HepG2 (cell line): ENCODE data around the gene APBB1IP. TPM values are rescaled to one million over a fixed set of nuclear protein-coding genes. Genes with fewer than 3 reads are reported as not detected.

Experiments
- ATAC-seq: fragments of 200-7000 bp; cut with Tn5 transposase; 3 replicates; pipeline ENCODE4 v1.9.1; 2020; ENCODE audit warnings: mild to moderate bottlenecking, moderate library complexity
- BruUV-seq: library from RNA; stranded (reverse); fragments of 400-500 nt; replicated peaks from 2 replicates; lab custom pipeline; 2021; lab: Mats Ljungman, UMichigan
- CTCF ChIA-PET: fragments of 300-600 bp; formaldehyde crosslinking; extraction: SDS; loops from one replicate; lab custom pipeline; 2021; ENCODE audit warnings: low total read pairs, inconsistent platforms, low intra/inter-chr PET ratio; lab: Yijun Ruan, JAX
- POLR2A ChIA-PET: fragments of 350-600 bp; sonication (Branson Sonifier 250); formaldehyde crosslinking; loops from one replicate; lab custom pipeline; 2020; ENCODE audit warnings: antibody characterized with exemption, inconsistent platforms; lab: Yijun Ruan, JAX
- DNase-seq: peaks from one replicate; pipeline ENCODE4 v3.0.0-alpha.2; 2015; ENCODE audit warnings: low spot score
- FAIRE-seq: peaks from 3 replicates; lab custom pipeline; 2011; peaks lifted over from hg19 to GRCh38; lab: Jason Lieb, UNC
- H2AFZ ChIP-seq: one replicate; pipeline ENCODE4 v1.6.1; 2011; ENCODE audit warnings: low read length, inconsistent platforms
- H3K27ac ChIP-seq: fragments of 300-600 bp; 3 replicates; pipeline ENCODE4 v1.8.0; 2011; ENCODE audit warnings: mixed run types, mild to moderate bottlenecking, mixed read lengths, low read length, inconsistent platforms; ENCODE audit not compliant: insufficient read depth; ENCODE audit errors: extremely low read length
- H3K27me3 ChIP-seq, 2 experiments: fragments of 200-600 bp in 1 of 2; 2 replicates in 1 of 2; 3 replicates in 1 of 2; pipeline versions ENCODE4 v1.6.0 to v1.8.0; 2011; ENCODE audit warnings: low read length in 2 of 2, mild to moderate bottlenecking in 2 of 2, moderate library complexity in 2 of 2, inconsistent platforms in 1 of 2; ENCODE audit not compliant: insufficient read depth in 2 of 2, control insufficient read depth in 1 of 2
- H3K36me3 ChIP-seq, 2 experiments: fragments of 200-600 bp in 1 of 2; replicated peaks in 1 of 2; 2 replicates in 1 of 2; 3 replicates in 1 of 2; pipeline versions ENCODE4 v1.5.1 to v1.8.0; 2011; ENCODE audit warnings: low read length in 2 of 2, inconsistent platforms in 1 of 2; ENCODE audit not compliant: insufficient read depth in 2 of 2, control insufficient read depth in 1 of 2
- H3K4me1 ChIP-seq: 2 replicates; pipeline ENCODE4 v1.5.1; 2012; ENCODE audit warnings: low read length, inconsistent platforms; ENCODE audit not compliant: insufficient read depth
- H3K4me2 ChIP-seq: 2 replicates; pipeline ENCODE4 v1.6.0; 2011; ENCODE audit warnings: low read depth, low read length, inconsistent platforms
- H3K4me3 ChIP-seq, 3 experiments: fragments of 200-600 bp in 1 of 3; sonication (generic), shearing (Covaris generic) in 1 of 3; replicated peaks in 1 of 3; 2 replicates each; pipeline ENCODE4 v1.5.1; 2011 to 2016; ENCODE audit warnings: low read length in 3 of 3, inconsistent platforms in 2 of 3, low read depth in 2 of 3, mild to moderate bottlenecking in 2 of 3, control low read depth in 1 of 3, mixed read lengths in 1 of 3; ENCODE audit not compliant: insufficient read depth in 1 of 3
- H3K79me2 ChIP-seq: one replicate; pipeline ENCODE4 v1.6.1; 2011; ENCODE audit warnings: low read length, inconsistent platforms; ENCODE audit not compliant: insufficient read depth
- H3K9ac ChIP-seq: 2 replicates; pipeline ENCODE4 v1.6.0; 2011; ENCODE audit warnings: mild to moderate bottlenecking, low read depth, low read length, inconsistent platforms; ENCODE audit not compliant: insufficient read depth
- H3K9me3 ChIP-seq: 2 replicates; pipeline ENCODE4 v1.5.1; 2012; ENCODE audit warnings: mild to moderate bottlenecking, low read length
- H4K20me1 ChIP-seq: 2 replicates; pipeline ENCODE4 v1.6.0; 2011; ENCODE audit warnings: inconsistent platforms, mild to moderate bottlenecking, low read length, moderate library complexity; ENCODE audit not compliant: insufficient read depth
- FOXK2 ChIP-seq: fragments of 450-650 bp; IDR thresholded peaks from 2 replicates; pipeline ENCODE4 v1.6.1; 2016
- GPN1 ChIP-seq: sonication (generic); formaldehyde crosslinking; IDR thresholded peaks from 2 replicates; pipeline ENCODE4 v1.5.1; 2020; ENCODE audit warnings: missing genetic modification reagents, borderline replicate concordance
- GZF1 ChIP-seq: sonication (generic); formaldehyde crosslinking; IDR thresholded peaks from 2 replicates; pipeline ENCODE4 v1.5.1; 2020; ENCODE audit warnings: mild to moderate bottlenecking, missing genetic modification reagents
- MYNN ChIP-seq: sonication (generic); formaldehyde crosslinking; IDR thresholded peaks from 2 replicates; pipeline ENCODE4 v1.4.0; 2020; ENCODE audit warnings: mild to moderate bottlenecking, low read depth, missing genetic modification reagents
- NFE2L2 ChIP-seq: fragments of 150-350 bp; IDR thresholded peaks from 2 replicates; pipeline ENCODE4 v1.6.1; 2014; ENCODE audit warnings: low read length
- SP4 ChIP-seq: sonication (generic); formaldehyde crosslinking; IDR thresholded peaks from 2 replicates; pipeline ENCODE4 v1.8.1; 2023; ENCODE audit warnings: mild to moderate bottlenecking, missing genetic modification reagents
- ZNF263 ChIP-seq: sonication (generic); formaldehyde crosslinking; IDR thresholded peaks from 2 replicates; pipeline ENCODE4 v1.4.0; 2020; ENCODE audit warnings: missing genetic modification reagents
- ZNF33A ChIP-seq: sonication (generic); formaldehyde crosslinking; IDR thresholded peaks from 2 replicates; pipeline ENCODE4 v1.5.1; 2020; ENCODE audit warnings: missing genetic modification reagents, mild to moderate bottlenecking, moderate library complexity, borderline replicate concordance
- ZNF556 ChIP-seq: sonication (generic); formaldehyde crosslinking; IDR thresholded peaks from 2 replicates; pipeline ENCODE4 v1.4.0; 2020; ENCODE audit warnings: mild to moderate bottlenecking, missing genetic modification reagents, borderline replicate concordance
- ZNF589 ChIP-seq: sonication (generic); formaldehyde crosslinking; conservative IDR thresholded peaks from 2 replicates; pipeline ENCODE4 v1.8.0; 2022; ENCODE audit warnings: mild to moderate bottlenecking, moderate library complexity, missing genetic modification reagents
- ZSCAN21 ChIP-seq: sonication (generic); formaldehyde crosslinking; IDR thresholded peaks from 2 replicates; pipeline ENCODE4 v1.8.0; 2022; ENCODE audit warnings: mild to moderate bottlenecking, missing genetic modification reagents, moderate library complexity, borderline replicate concordance
- WGBS: methylation state at CpG from one replicate; pipeline ENCODE4 v1.1.6; 2017; ENCODE audit warnings: low lambda C conversion rate; 5-methylcytosine and 5-hydroxymethylcytosine counted together
- in situ Hi-C: cut with HindIII; loops from 2 replicates; pipeline ENCODE4 v1.10.0; 2017; ENCODE audit warnings: low pct_unique_long_range_greater_than_20kb; ENCODE audit not compliant: extremely low pct_ligation_motif_present
- intact Hi-C: fragments of 100-400 bp; cut with micrococcal nuclease; formaldehyde crosslinking; loops from one replicate; pipeline ENCODE4 v1.10.0; 2022; ENCODE audit not compliant: unreplicated experiment
- polyA plus RNA-seq, 8 experiments: library from polyadenylated mRNA; depleted of rRNA in 3 of 8; stranded (reverse) in 7 of 8; unstranded in 1 of 8; fragments of >200 nt; fragmentation: Illumina TruSeq in 4 of 8; extraction: Trizol in 4 of 8; gene quantifications; 2 replicates each; pipeline versions ENCODE4 v1.2.1 to v1.2.3, GENCODE V29; 2011 to 2016; ENCODE audit warnings: low read depth in 4 of 8, missing spikeins in 1 of 8, mixed read lengths in 1 of 8; ENCODE audit not compliant: insufficient read depth in 1 of 8
- total RNA-seq, 5 experiments: library from RNA; depleted of rRNA; stranded (reverse); fragments of >200 nt; fragmentation: Illumina TruSeq; extraction: Trizol; gene quantifications; 2 replicates each; pipeline ENCODE4 v1.2.3, GENCODE V29; 2016; ENCODE audit warnings: low read depth in 1 of 5
- TF ChIP-seq, protein P1 (sequence below): sonication (generic); formaldehyde crosslinking; IDR thresholded peaks from 2 replicates; pipeline ENCODE4 v1.5.0; 2020; ENCODE audit warnings: missing genetic modification reagents, mild to moderate bottlenecking, borderline replicate concordance

Gene APBB1IP
- total and polyA plus RNA-seq, 2 of the 13 experiments (the other 11 are each of a cell fraction or from before 2014, with no cell fraction given) = 0.08 TPM; not detected in 1

DNA sequence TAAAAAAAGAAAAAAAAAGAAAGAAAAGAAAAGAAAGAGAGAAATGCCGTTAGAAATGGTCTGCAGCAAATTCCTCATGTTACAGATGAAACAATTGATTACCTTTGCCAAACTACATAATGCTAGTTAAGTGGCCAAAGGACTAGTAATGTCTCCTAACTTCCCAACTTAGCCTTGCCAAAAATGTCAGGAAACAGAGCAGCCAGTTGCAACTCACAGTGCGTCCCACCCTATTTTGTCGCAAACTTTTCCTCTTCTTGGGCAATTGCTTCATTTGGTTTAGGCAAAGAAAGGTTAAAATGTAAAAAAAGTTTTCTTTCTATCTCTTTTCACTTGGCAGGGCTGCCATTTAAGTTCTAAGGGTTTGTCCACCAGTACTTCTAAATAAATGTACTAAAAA is 53.1 kb downstream of the APBB1IP start:
- no peak overlapping the region for H3K4me2 ChIP-seq
- H3K36me3 ChIP-seq = no peaks in the 10 kb centered on the region
- no peak overlapping the region for H3K27ac ChIP-seq
- intact Hi-C loops = no loop called here
- POLR2A ChIA-PET = interaction anchor here (0.5 kb wide), 1 partner anchor 1692 kb away, joined by 4 read pairs; no protein-coding TSS in a partner anchor
- no peaks in the 10 kb centered on the region for H3K9me3 ChIP-seq
- BruUV-seq = no TSS peak
- in situ Hi-C loops = no loop called here
- FAIRE-seq (no peak), ATAC-seq (no peak), DNase-seq (no peak)
- no peak overlapping the region for H2AFZ ChIP-seq
- H3K27me3 ChIP-seq = peaks cover 0 to 3% of the 10 kb centered on the region in 2 experiments; a peak in 1 of 5 replicates
- CTCF ChIA-PET = no interaction called here
- H3K9ac ChIP-seq = no peak overlapping the region
- no peaks in the 10 kb centered on the region for H3K79me2 ChIP-seq
- WGBS = 61% methylated on average over 3 of the region's 3 CpGs
- TF ChIP-seq ZNF589 (CRISPR knock-in tag) = no peak
- TF ChIP-seq, protein P1, sequence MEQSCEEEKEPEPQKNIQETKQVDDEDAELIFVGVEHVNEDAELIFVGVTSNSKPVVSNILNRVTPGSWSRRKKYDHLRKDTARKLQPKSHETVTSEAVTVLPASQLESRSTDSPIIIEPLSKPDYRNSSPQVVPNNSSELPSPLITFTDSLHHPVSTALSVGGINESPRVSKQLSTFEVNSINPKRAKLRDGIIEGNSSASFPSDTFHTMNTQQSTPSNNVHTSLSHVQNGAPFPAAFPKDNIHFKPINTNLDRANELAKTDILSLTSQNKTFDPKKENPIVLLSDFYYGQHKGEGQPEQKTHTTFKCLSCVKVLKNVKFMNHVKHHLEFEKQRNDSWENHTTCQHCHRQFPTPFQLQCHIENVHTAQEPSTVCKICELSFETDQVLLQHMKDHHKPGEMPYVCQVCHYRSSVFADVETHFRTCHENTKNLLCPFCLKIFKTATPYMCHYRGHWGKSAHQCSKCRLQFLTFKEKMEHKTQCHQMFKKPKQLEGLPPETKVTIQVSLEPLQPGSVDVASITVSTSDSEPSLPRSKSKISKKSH = no peak
- no peak for TF ChIP-seq ZNF556
- no peak for TF ChIP-seq GPN1 (CRISPR knock-in tag)
- no peak for TF ChIP-seq ZNF263
- TF ChIP-seq SP4 (CRISPR knock-in tag) = no peak
- no peak for TF ChIP-seq GZF1
- TF ChIP-seq MYNN (CRISPR knock-in tag) = no peak
- no peak for TF ChIP-seq FOXK2
- no peak for TF ChIP-seq ZSCAN21
- no peak for TF ChIP-seq ZNF33A (CRISPR knock-in tag)
- TF ChIP-seq NFE2L2 = no peak
- H4K20me1 ChIP-seq = no peaks in the 10 kb centered on the region
- H3K4me1 ChIP-seq = no peaks in the 10 kb centered on the region
- H3K4me3 ChIP-seq = no peak overlapping the region
